T47D (cell line): ENCODE results near the gene HELT.
"Not testable (repeated sequence)": the region's sequence is repeated elsewhere in the genome, so short reads cannot be mapped to it uniquely, and the experiment has no call there.

Source experiments
- DNase-seq, 2 experiments: peaks; one replicate each; pipeline versions ENCODE4 v3.0.0 to v3.0.0-alpha.2; 2011 to 2012; ENCODE audit warnings: low read depth in 1 of 2, low spot score in 1 of 2
- JUND ChIP-seq: IDR thresholded peaks from 2 replicates; pipeline ENCODE4 v1.6.1; 2012; ENCODE audit warnings: low read depth
- in situ Hi-C: cut with HindIII; loops from 2 replicates; pipeline ENCODE4 v1.10.0; 2016; ENCODE audit warnings: low sequenced_read_pairs, low pct_unique_long_range_greater_than_20kb

The HELT gene

DNA sequence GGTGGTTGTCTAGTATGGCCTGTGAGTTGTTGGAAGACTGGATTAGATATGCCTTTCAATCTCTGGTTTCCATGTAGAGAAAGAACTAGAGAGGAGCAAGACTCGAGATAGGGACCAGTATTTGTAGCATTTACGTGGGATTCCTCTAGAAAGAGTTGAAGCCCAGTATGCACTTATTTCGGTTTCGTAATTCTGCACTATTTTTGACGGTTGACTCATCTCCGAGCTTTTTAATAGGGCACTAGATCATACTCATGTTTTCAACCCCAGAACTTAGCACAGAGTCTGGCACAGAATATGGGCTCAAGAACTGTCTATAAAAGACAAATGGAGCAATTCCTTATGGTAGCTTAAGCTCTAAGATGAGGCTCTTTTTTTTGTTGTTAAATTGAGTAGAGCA, 15.7 kb downstream of the HELT start:
- no peak for DNase-seq
- no peak for TF ChIP-seq JUND
- in situ Hi-C loops = no loop called here

DNA sequence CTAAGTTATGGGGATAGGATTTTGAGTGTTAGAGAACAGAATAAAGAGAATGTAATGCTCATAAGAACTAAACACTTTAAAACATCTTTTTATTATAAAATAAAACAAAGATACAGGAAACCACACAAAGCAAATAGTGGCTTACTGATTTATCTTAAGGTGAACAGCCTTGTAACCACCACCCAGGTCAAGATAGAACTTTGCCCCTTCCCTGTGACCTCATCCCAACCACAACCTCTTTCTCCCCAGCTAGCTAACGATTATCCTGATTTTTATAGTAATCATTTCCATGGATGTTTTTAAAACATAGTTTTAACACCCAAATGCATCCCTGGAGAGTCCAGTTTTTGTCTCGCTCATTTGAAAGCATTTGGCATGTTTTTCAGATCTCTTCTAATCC, 17.0 kb downstream of the HELT start:
- no peak for TF ChIP-seq JUND
- no peak for DNase-seq
- in situ Hi-C loops = no loop called here

DNA sequence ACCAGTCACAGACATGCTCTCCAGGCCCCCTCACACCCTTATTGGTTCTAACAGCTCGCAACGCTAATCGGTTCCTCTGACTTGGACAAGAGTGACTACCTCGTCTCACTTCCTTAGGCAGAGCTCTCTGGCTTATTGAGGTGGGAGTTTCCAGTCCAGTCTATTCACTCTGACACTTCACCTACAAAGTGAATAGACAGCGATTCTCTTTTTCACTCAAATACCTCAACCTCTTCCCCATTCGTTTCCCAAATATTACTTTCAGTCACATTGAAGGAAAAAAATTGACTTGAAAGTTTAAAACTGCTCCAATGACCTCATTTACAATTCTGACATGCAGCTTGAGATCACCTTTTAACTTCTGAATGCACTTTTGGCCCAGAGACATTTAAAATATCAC, 17.7 kb downstream of the HELT start:
- in situ Hi-C loops = no loop called here
- no peak for TF ChIP-seq JUND
- no peak for DNase-seq

GRCh38 chr4:185036842-185037241, 18.6 kb downstream of the HELT start:
- in situ Hi-C loops = no loop called here
- TF ChIP-seq JUND = no peak
- DNase-seq = no peak

GRCh38 chr4:185039508-185040273, 21.4 kb downstream of the HELT start:
- DNase-seq = peak; percentile 39 to 70
- in situ Hi-C loops = no loop called here
- no peak for TF ChIP-seq JUND

DNA sequence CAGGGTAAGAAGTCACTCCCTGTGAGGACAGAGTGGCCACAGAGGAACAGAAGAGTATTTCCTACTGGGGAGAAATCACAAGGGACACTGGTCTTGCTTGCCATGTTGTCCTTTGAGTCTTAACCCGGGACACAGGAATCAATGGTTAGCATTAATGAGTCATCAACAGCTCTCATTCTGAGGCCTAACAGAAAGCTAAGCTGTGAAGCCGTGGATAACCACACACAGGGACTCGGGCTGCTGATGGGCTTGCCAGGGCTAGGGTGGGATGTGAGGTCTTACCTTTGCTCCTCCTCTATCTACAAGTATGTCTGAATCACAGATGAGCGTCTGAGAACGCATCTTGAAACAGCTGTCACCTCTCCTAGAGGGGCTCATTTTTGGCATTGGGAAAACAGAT, 22.2 kb downstream of the HELT start:
- no peak for DNase-seq
- no peak for TF ChIP-seq JUND
- in situ Hi-C loops = no loop called here

GRCh38 chr4:185050286-185050685, 32.0 kb downstream of the HELT start:
- in situ Hi-C loops, DNase-seq: not testable (repeated sequence)

GRCh38 chr4:185051283-185051682, 33.0 kb downstream of the HELT start:
- DNase-seq, in situ Hi-C loops: not testable (repeated sequence)

GRCh38 chr4:185053746-185054145, 35.5 kb downstream of the HELT start:
- DNase-seq = no peak
- TF ChIP-seq JUND = no peak
- in situ Hi-C loops = no loop called here

DNA sequence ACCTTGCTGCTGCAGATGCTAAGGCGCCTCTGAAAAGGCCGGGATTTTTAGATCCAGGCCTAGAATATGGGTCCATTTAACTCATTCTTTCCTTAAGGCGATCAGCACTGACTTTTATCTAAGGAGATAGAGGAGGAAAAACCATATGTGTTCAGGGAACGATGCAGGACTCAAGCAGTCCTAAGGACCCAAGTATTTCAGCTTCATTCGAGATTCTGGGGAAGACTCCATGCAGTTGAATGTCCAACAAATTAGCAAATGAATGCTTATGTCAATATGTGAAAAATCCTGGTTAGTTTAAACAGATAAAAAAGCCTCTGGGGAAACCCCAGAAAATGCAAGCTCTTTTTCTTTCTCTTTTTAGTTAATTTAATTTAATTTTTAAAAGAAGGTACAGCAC, 36.0 kb downstream of the HELT start:
- in situ Hi-C loops = no loop called here
- no peak for DNase-seq
- TF ChIP-seq JUND = no peak

DNA sequence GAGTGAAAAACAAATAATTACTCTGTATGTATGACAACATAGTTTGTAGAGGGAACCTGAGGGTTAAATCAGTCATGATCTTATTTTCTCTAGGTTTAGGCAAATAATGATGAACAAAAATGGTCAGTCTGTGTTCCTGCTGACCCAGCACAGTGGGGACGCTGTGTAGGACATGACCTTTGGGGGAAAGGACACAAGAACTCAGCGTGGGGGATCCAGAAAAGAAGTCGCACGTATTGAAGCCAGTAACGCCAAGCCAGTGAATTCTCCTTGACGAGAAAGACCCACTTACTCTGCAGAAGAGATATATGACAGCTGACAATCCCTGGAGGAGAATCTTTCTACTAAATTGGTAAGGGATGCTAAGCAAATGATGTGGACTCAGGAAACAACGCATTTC, 36.6 kb downstream of the HELT start:
- no peak for DNase-seq
- no peak for TF ChIP-seq JUND
- in situ Hi-C loops = no loop called here

- TF ChIP-seq JUND = no peak
- in situ Hi-C loops = no loop called here
- DNase-seq = no peak
These were observed 43.3 kb downstream of the HELT start for GRCh38 chr4:185061610-185062009.

- in situ Hi-C loops = no loop called here
- no peak for TF ChIP-seq JUND
- DNase-seq = no peak
These were observed 44.3 kb downstream of the HELT start for GRCh38 chr4:185062606-185063005.

DNA sequence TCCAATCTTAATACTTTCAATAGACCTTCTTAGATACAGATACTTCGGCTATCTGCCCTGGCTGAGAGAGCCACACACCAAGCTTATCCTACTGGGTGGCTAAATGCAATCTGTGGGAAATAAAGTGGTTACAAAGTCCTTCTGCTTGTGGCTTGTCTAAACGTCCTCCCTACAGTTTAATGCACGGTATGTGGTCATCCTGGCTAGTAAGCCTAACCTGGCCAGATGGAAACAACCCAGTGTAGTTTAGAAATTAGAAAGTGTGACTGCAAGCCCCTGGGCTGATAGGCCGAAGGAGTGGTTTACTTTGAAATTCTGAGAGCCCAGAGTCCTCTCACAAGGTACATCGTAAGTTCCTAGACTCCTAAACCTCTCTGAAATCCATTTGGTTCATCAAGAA, 47.9 kb downstream of the HELT start:
- in situ Hi-C loops = no loop called here
- TF ChIP-seq JUND = no peak
- DNase-seq = no peak
